Measurements from ENCODE around the gene MIER2.

MIER2 gene

DNA sequence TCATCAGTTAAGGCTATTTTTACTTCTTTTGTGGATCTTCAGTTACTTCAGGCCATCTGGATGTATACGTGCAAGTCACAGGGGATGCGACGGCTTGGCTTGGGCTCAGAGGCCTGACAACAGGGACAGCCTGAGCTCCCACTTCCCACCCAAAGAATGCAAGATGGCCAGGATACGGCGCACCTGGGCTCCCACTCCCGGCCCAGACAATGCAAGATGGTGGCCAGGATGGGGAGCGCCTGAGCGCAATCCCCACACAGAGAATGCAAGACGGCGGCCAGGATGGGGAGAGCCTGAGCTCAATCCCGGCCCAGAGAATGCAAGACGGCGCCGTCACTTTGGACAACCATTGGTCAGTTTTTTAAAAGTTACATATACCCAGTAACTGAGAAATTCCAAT is 25.3 kb upstream of the MIER2 start:
- no peak overlapping the region for H3K27ac ChIP-seq
- H3K27me3 ChIP-seq (ENCODE audit: insufficient read depth, low read depth, severe bottlenecking) = no peaks in the 10 kb centered on the region
- TF ChIP-seq, protein P1, sequence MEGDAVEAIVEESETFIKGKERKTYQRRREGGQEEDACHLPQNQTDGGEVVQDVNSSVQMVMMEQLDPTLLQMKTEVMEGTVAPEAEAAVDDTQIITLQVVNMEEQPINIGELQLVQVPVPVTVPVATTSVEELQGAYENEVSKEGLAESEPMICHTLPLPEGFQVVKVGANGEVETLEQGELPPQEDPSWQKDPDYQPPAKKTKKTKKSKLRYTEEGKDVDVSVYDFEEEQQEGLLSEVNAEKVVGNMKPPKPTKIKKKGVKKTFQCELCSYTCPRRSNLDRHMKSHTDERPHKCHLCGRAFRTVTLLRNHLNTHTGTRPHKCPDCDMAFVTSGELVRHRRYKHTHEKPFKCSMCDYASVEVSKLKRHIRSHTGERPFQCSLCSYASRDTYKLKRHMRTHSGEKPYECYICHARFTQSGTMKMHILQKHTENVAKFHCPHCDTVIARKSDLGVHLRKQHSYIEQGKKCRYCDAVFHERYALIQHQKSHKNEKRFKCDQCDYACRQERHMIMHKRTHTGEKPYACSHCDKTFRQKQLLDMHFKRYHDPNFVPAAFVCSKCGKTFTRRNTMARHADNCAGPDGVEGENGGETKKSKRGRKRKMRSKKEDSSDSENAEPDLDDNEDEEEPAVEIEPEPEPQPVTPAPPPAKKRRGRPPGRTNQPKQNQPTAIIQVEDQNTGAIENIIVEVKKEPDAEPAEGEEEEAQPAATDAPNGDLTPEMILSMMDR (IDR thresholded peaks at IDR 0.05; ENCODE audit: low read depth, low read length) = no peak
- H3K4me3 ChIP-seq (ENCODE audit: low read depth, low read length) = no peak overlapping the region
- no peak for DNase-seq
- no peaks in the 10 kb centered on the region for H3K9me3 ChIP-seq (ENCODE audit: severe bottlenecking)
- H3K36me3 ChIP-seq = no peaks in the 10 kb centered on the region

DNA sequence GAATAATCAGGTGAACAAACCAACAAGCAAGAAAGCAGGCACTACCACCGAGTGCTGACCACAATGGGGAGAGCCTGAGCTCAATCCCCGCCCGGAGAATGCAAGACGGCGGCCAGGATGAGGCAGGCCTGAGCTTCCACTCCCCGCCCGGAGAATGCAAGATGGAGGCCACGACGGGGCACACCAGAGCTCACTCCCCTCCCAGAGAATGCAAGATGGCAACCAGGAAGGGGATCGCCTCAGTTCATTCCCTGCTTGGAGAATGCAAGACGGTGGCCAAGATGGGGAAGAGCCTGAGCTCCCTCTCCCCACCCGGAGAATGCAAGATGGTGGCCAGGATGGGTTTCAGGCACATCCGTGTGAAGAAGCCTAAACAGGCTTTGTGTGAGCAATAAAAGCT is 24.7 kb upstream of the MIER2 start:
- no peaks in the 10 kb centered on the region for H3K27me3 ChIP-seq (ENCODE audit: insufficient read depth, low read depth, severe bottlenecking)
- no peak for DNase-seq
- no peak overlapping the region for H3K4me3 ChIP-seq (ENCODE audit: low read depth, low read length)
- no peak overlapping the region for H3K27ac ChIP-seq
- H3K36me3 ChIP-seq = no peaks in the 10 kb centered on the region
- H3K9me3 ChIP-seq (ENCODE audit: severe bottlenecking) = no peaks in the 10 kb centered on the region
- TF ChIP-seq, protein P1 (IDR thresholded peaks at IDR 0.05; ENCODE audit: low read depth, low read length) = no peak

DNA sequence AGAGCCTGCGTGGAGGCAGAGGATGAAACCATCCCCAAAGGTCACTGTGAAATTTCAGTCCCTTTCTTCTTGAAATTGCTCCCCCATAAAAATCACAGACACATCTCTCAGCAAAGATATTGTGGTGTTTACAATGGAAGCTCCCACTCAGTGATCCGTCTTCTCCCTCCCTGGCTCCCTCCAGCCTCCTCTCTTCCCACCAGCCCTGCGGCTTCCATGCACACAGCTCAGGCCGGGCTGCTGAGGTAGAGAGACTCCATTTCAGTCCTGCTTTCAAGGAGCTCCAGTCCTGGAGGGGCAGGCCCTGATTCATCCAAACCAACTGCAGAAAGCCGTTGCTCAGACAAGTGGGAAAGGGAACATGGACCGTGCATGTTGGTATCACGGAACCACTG is 24.0 kb upstream of the MIER2 start:
- H3K27me3 ChIP-seq (ENCODE audit: insufficient read depth, low read depth, severe bottlenecking) = no peaks in the 10 kb centered on the region
- no peak overlapping the region for H3K4me3 ChIP-seq (ENCODE audit: low read depth, low read length)
- no peaks in the 10 kb centered on the region for H3K9me3 ChIP-seq (ENCODE audit: severe bottlenecking)
- TF ChIP-seq, protein P1 (IDR thresholded peaks at IDR 0.05; ENCODE audit: low read depth, low read length) = no peak
- H3K27ac ChIP-seq = no peak overlapping the region
- no peaks in the 10 kb centered on the region for H3K36me3 ChIP-seq
- no peak for DNase-seq

DNA sequence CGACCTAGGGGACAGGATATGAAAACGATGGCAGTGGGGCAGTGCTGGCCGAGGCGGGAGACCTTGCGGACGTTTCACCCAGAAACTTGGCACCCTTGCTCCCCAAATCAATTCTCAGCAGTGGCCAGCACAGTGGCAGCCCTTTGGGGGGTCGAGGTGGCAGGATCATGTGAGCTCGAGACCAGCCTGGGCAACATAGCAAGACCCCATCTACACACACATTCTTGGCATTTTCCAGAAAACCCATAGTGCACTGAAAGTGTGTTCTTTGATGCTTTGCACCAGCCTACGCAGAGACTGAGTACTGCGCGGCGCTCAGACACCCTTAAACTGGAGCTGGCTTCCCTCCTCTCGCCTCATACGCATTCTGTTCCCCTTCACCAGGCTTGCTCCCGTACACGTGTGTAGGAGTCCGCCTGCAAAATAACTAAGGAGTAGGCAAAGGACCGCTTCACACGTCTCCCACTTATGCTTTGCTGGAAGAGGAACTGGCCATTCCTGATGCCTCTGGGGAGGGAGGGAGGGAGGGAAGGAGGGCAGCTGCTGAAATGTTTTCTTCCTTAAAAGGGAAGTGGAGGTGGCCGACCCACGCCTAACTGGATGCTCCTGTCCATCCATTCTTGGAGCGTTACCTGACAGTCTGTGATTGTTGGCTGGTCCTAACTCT is 23.5 kb upstream of the MIER2 start:
- no peak overlapping the region for H3K27ac ChIP-seq
- no peaks in the 10 kb centered on the region for H3K36me3 ChIP-seq
- no peaks in the 10 kb centered on the region for H3K9me3 ChIP-seq (ENCODE audit: severe bottlenecking)
- H3K27me3 ChIP-seq (ENCODE audit: insufficient read depth, low read depth, severe bottlenecking) = no peaks in the 10 kb centered on the region
- DNase-seq = no peak
- H3K4me3 ChIP-seq (ENCODE audit: low read depth, low read length) = no peak overlapping the region
- TF ChIP-seq, protein P1 (IDR thresholded peaks at IDR 0.05; ENCODE audit: low read depth, low read length) = no peak

DNA sequence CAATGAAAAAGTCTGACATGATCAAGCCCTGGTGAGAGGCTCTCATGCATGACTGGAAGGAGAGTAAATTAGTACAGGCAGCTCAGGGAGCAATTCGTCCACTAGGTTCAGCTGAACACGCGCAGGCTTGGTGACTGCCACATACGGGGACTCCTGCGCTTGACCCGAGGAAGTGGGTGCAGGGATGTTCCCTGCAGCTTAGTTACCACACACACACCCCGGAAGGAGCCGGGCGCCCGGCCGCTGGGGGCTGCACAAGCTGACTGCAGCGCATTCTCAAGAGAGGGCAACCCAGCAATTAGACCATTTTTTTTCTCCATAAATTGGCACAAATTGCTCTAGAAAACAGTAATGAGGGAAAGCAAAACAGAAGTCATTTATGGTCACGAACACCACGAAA is 23.0 kb upstream of the MIER2 start:
- H3K27me3 ChIP-seq (ENCODE audit: insufficient read depth, low read depth, severe bottlenecking) = no peaks in the 10 kb centered on the region
- H3K36me3 ChIP-seq = no peaks in the 10 kb centered on the region
- TF ChIP-seq, protein P1 (IDR thresholded peaks at IDR 0.05; ENCODE audit: low read depth, low read length) = no peak
- no peak overlapping the region for H3K27ac ChIP-seq
- DNase-seq = no peak
- H3K4me3 ChIP-seq (ENCODE audit: low read depth, low read length) = no peak overlapping the region
- H3K9me3 ChIP-seq (ENCODE audit: severe bottlenecking) = no peaks in the 10 kb centered on the region

DNA sequence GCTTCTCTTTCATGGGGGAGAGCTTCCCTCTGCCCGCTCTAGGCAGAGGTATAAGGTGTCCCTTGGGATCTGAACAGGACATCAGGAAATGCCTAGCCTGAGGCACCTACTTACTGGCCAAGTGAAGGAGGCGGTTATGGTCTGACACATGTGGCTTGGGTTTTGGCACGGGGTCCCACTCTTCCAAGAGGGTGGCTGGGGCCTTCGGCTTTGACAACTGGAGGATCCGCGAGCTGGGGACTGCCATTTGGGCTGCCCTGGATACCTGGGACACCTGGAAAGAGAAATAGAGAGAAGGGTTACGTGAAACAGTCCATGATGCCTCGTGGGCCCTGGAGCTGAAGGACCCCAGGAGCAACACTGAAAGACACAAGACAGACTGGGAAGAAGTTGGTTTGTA is 22.4 kb upstream of the MIER2 start:
- TF ChIP-seq, protein P1 (IDR thresholded peaks at IDR 0.05; ENCODE audit: low read depth, low read length) = no peak
- Histone ChIP-seq H3K27ac (no peak overlapping the region), H3K4me3 (ENCODE audit: low read depth, low read length) (no peak overlapping the region), H3K9me3 (ENCODE audit: severe bottlenecking) (no peaks in the 10 kb centered on the region), H3K27me3 (ENCODE audit: insufficient read depth, low read depth, severe bottlenecking) (no peaks in the 10 kb centered on the region), H3K36me3 (no peaks in the 10 kb centered on the region)
- no peak for DNase-seq

Measured in WERI-Rb-1 (cell line).